Right lobe of liver (tissue), 6 donors: ENCODE results near the gene KLF13. TPM values are rescaled to one million over a fixed set of nuclear protein-coding genes. Genes with fewer than 3 reads are reported as not detected.

Experiments
- ATAC-seq, 4 donors: fragments of 200-7000 bp; cut with Tn5 transposase; one replicate each; pipeline ENCODE4 v1.9.1; 2020; ENCODE audit warnings: mild to moderate bottlenecking in 4 of 4, moderate library complexity in 4 of 4
- DNase-seq, 3 donors: peaks; one replicate each; pipeline ENCODE4 v3.0.0-alpha.2; 2020
- H3K27ac ChIP-seq, 3 donors: fragments of 200-600 bp; one replicate each; pipeline ENCODE4 v1.8.0; 2022
- H3K27me3 ChIP-seq, 2 donors: fragments of 200-600 bp; one replicate each; pipeline ENCODE4 v1.8.0; 2022
- H3K36me3 ChIP-seq, 4 donors: fragments of 200-600 bp; sonication (generic) in 1 of 4; one replicate each; pipeline versions ENCODE4 v1.5.1 to v1.8.0; 2017 to 2022; ENCODE audit warnings: control low read depth in 1 of 4
- H3K4me1 ChIP-seq, 4 donors: fragments of 200-600 bp; sonication (generic) in 1 of 4; one replicate each; pipeline versions ENCODE4 v1.5.1 to v1.8.0; 2017 to 2022; ENCODE audit warnings: control low read depth in 1 of 4
- H3K4me3 ChIP-seq, 3 donors: fragments of 200-600 bp; one replicate each; pipeline ENCODE4 v1.8.0; 2022
- H3K9me3 ChIP-seq, 4 donors: fragments of 200-600 bp; sonication (generic) in 1 of 4; one replicate each; pipeline versions ENCODE4 v1.5.1 to v1.8.0; 2017 to 2022; ENCODE audit warnings: control low read depth in 1 of 4
- POLR2A ChIP-seq: fragments of 450-650 bp; IDR thresholded peaks from one replicate; pipeline ENCODE4 v1.6.1; 2017; ENCODE audit warnings: antibody characterized with exemption, mild to moderate bottlenecking
- WGBS: methylation state at CpG from one replicate; pipeline ENCODE4 v1.1.6; 2018; ENCODE audit warnings: low coverage, low lambda C conversion rate; ENCODE audit not compliant: insufficient coverage; ENCODE audit errors: missing lambda C conversion rate; 5-methylcytosine and 5-hydroxymethylcytosine counted together
- intact Hi-C, 2 donors: fragments of 100-400 bp; cut with DNase I; formaldehyde crosslinking; loops; one replicate each; pipeline versions ENCODE4 v1.11.2 to v1.14.1; 2022
- total RNA-seq, 6 experiments: library from RNA; depleted of rRNA in 2 of 6; stranded (reverse); fragments of >200 nt in 2 of 6; fragmentation: NEBNext Ultra II Directional in 3 of 6; extraction: Animal tissue kit (Norgen Biotek cat#: 25700) in 3 of 6; gene quantifications; one replicate each; pipeline versions ENCODE4 v1.1.0 to v1.2.4, GENCODE V29; 2016 to 2023
- TF ChIP-seq, protein P1 (sequence below), 4 donors: fragments of 200-600 bp in 3 of 4; fragments of 450-650 bp in 1 of 4; IDR thresholded peaks; one replicate each; pipeline versions ENCODE4 v1.5.1 to v1.8.0; 2016 to 2022; ENCODE audit warnings: antibody characterized with exemption in 4 of 4, mild to moderate bottlenecking in 2 of 4
- donor health status: DM: no; HTN: yes; CAD: no.
- donor health status: DM: no; HTN: no; CAD: no.
- donor health status: DM: no; HTN: no; CAD: no.
- donor health status: DM: no; HTN: yes; CAD: no.
- donor health status: DM: no; HTN: yes; CAD: no.

Gene KLF13
- total RNA-seq, 6 experiments from 2014 or later, result 22.7 to 66.2 (median 28.5) TPM

GRCh38 chr15:31321418-31321817, 5.2 kb upstream of the KLF13 start:
- ATAC-seq, result no peak
- no peaks in the 10 kb centered on the region for H3K27me3 ChIP-seq
- WGBS, result 95% methylated on average over 2 of the region's 2 CpGs
- peaks cover 0 to 28% (median 5%) of the 10 kb centered on the region in 4 donors for H3K4me1 ChIP-seq
- TF ChIP-seq, protein P1, sequence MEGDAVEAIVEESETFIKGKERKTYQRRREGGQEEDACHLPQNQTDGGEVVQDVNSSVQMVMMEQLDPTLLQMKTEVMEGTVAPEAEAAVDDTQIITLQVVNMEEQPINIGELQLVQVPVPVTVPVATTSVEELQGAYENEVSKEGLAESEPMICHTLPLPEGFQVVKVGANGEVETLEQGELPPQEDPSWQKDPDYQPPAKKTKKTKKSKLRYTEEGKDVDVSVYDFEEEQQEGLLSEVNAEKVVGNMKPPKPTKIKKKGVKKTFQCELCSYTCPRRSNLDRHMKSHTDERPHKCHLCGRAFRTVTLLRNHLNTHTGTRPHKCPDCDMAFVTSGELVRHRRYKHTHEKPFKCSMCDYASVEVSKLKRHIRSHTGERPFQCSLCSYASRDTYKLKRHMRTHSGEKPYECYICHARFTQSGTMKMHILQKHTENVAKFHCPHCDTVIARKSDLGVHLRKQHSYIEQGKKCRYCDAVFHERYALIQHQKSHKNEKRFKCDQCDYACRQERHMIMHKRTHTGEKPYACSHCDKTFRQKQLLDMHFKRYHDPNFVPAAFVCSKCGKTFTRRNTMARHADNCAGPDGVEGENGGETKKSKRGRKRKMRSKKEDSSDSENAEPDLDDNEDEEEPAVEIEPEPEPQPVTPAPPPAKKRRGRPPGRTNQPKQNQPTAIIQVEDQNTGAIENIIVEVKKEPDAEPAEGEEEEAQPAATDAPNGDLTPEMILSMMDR (IDR thresholded peaks at IDR 0.05), result no peak
- TF ChIP-seq POLR2A, result no peak
- H3K27ac ChIP-seq, result no peak overlapping the region
- DNase-seq, result no peak
- no peaks in the 10 kb centered on the region for H3K9me3 ChIP-seq
- no peak overlapping the region for H3K4me3 ChIP-seq
- intact Hi-C loops, result loop anchor here in 1 of 2 donors (10.0 kb wide), 1 partner anchor 107 kb away; no protein-coding TSS in a partner anchor
- H3K36me3 ChIP-seq, result no peaks in the 10 kb centered on the region

DNA sequence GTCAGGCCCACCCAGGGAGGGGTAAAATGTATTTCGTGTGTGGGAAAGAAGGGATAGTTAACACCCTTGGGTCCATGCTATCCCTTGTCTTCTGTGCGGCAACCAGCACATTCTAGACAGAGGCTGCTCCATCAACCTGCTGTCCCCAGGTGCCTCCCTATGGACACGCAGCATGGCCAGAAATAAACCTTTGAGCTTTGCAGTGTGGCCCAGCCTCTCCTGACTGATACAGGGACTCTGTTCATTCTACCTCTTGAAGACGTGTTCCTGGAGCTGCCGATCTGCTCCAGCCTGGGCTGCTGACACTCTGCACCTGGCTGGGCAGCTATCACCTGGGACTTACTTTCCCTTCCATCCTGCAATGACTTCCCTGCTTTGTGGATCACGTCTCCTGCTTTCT, 4.1 kb upstream of the KLF13 start:
- H3K4me3 ChIP-seq, result no peak overlapping the region
- DNase-seq, result peak in 2 of 3 donors; percentile 15 to 47

GRCh38 chr15:31323627-31324026, 3.0 kb upstream of the KLF13 start:
- Histone ChIP-seq H3K4me1 (peaks cover 0 to 9% (median 2%) of the 10 kb centered on the region in 4 donors), H3K27me3 (no peaks in the 10 kb centered on the region), H3K36me3 (no peaks in the 10 kb centered on the region), H3K9me3 (no peaks in the 10 kb centered on the region), H3K4me3 (no peak overlapping the region), H3K27ac (no peak overlapping the region)
- 82% methylated on average over 3 of the region's 3 CpGs for WGBS
- no peak for ATAC-seq
- intact Hi-C loops, result loop anchor here in 1 of 2 donors (10.0 kb wide), 1 partner anchor 109 kb away; no protein-coding TSS in a partner anchor
- TF ChIP-seq POLR2A, result no peak
- TF ChIP-seq, protein P1 (IDR thresholded peaks at IDR 0.05), result no peak
- DNase-seq, result no peak

More for the DNA sequence above, 4.1 kb upstream of the KLF13 start:
- WGBS, result 48% methylated on average over 4 of the region's 6 CpGs
- no peak for TF ChIP-seq POLR2A
- TF ChIP-seq, protein P1 (IDR thresholded peaks at IDR 0.05), result no peak
- intact Hi-C loops, result loop anchor here in 1 of 2 donors (10.0 kb wide), 1 partner anchor 108 kb away; no protein-coding TSS in a partner anchor
- Histone ChIP-seq H3K27ac (no peak overlapping the region), H3K9me3 (no peaks in the 10 kb centered on the region), H3K27me3 (no peaks in the 10 kb centered on the region), H3K36me3 (no peaks in the 10 kb centered on the region), H3K4me1 (peaks cover 0 to 19% (median 2%) of the 10 kb centered on the region in 4 donors)
- ATAC-seq, result no peak

GRCh38 chr15:31324186-31324585, 2.4 kb upstream of the KLF13 start:
- WGBS, result 54% methylated on average over 5 of the region's 5 CpGs
- DNase-seq (no peak), ATAC-seq (no peak)
- Histone ChIP-seq H3K36me3 (no peaks in the 10 kb centered on the region), H3K27me3 (no peaks in the 10 kb centered on the region), H3K4me3 (no peak overlapping the region), H3K4me1 (peaks cover 0 to 10% (median 2%) of the 10 kb centered on the region in 4 donors), H3K9me3 (no peaks in the 10 kb centered on the region), H3K27ac (no peak overlapping the region)
- TF ChIP-seq POLR2A, result no peak
- TF ChIP-seq, protein P1 (IDR thresholded peaks at IDR 0.05), result no peak
- intact Hi-C loops, result loop anchor here in 1 of 2 donors (10.0 kb wide), 1 partner anchor 109 kb away; no protein-coding TSS in a partner anchor
